ENCODE results near the gene MPV17L.
"Not testable (repeated sequence)": the region's sequence is repeated elsewhere in the genome, so short reads cannot be mapped to it uniquely, and the experiment has no call there.

The MPV17L gene

DNA sequence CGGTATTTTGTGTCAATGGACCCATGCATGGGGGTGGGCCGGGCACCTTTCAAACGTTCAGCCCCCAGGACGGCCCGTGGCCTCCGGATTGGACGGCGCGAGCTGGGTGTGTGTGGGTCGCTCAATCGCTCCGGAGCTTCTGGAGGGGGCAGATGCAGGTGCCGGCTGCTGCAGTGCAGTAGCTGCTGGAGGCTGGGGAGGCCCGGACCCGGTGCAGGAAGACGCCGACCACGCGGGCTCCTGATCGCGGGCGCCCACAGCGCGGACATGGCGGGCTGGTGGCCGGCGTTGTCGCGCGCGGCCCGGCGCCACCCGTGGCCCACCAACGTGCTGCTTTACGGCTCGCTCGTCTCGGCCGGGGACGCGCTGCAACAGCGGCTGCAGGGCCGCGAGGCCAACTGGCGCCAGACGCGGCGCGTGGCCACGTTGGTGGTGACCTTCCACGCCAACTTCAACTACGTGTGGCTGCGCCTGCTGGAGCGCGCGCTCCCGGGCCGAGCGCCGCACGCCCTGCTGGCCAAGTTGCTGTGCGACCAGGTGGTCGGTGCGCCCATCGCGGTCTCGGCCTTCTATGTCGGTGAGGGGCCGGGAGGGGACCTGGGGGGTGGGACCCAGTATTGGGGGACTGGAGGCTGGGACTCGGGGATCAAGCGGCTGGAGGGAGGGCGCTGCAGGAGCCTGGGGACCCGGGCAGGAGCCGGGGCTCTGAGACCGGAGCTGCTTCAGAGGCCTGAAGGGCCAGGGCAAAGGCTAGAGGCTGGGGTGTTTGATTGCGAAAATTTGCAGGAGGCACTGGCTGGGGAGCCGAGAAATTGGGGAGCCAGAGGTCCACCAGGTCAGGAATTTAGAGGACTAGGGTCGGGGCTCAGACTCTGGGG lies at the start of gene MPV17L:
TSS of gene MPV17L (plus strand) at position 124 of the 878 bp plus-strand sequence. CDS start at position 268, 144 bp downstream.
- not testable (repeated sequence) for DNase-seq (ENCODE audit: low read depth, low spot score)

DNA sequence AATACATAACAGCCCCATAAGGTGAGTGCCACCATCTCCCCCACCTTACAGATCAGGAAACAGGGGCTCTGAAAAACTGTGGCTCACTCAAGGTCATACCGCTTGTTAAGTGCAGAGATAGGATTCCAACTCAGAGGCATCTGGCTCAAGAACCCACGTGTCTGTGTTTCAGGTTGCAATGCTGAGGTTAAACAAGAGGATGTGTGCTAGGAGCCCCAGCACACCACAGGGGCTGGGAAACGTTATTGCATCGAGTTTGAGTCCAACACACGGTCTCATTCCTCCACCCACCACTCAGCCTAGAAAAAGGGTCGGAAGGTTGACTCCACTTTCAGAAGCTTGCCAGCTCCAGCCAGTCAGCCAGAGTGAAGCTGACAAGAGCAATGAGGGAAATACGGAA lies 46.8 kb upstream of the MPV17L start:
- not testable (repeated sequence) for DNase-seq (ENCODE audit: low read depth, low spot score)

DNA sequence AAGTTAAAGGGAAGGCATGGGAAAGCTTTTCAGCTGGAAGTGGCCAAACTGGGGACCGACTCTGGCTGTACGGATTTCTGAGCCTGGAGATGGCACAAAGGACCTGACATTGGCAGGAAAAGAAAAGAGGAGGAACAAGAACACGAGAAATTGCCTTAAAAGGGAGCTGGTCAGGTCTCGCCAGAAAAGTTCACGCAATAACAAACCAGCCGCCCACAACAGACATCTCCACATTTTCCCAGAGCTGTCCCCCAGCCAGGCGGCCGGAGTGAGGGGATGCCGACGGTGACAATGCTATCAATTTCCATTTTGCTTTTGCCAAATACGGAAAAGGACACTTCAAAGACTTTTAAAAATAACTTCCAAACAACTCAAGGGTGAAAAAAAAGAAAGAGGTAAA lies 44.3 kb upstream of the MPV17L start:
- not testable (repeated sequence) for DNase-seq (ENCODE audit: low read depth, low spot score)

GRCh38 chr16:15351745-15352144 lies 43.8 kb upstream of the MPV17L start:
- DNase-seq (ENCODE audit: low read depth, low spot score) = not testable (repeated sequence)

DNA sequence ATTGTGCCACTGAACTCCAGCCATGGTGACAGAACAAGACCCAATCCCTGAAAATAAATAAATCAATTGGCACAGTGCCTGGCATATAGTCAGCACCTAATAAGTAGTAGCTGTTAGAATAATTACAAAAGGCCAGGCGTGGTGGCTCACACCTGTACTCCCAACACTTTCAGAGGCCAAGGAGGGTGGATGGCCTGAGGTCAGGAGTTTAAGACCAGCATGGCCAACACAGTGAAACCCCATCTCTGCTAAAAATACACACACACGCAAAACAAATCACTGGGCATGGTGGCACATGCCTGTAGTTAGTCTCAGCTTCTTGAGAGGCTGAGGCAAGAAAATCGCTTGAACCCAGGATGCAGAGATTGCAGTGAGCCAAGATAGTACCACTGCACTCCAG lies 42.7 kb upstream of the MPV17L start:
- DNase-seq (ENCODE audit: low read depth, low spot score) = not testable (repeated sequence)

DNA sequence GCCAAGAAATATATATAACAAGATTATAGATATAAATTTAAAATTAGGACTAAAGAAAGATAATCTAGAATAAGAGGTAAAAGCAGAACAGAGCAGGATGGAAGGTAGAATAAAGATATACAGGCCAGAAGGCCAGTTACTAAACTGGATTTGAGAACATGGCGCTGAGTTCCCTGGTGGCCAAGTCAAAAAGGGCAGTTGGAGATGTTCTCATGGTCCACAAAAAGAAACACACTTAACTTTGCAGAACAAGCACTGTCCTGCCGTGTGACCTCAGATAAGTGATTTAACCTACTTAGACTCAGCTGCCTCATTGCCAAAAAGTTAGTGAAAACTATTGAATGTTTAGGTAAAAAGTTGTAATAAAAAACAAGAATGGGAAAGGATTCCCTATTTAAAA lies 40.7 kb upstream of the MPV17L start:
- not testable (repeated sequence) for DNase-seq (ENCODE audit: low read depth, low spot score)

- DNase-seq (ENCODE audit: low read depth, low spot score) = not testable (repeated sequence)
Measured at GRCh38 chr16:15357495-15357894, 38.1 kb upstream of the MPV17L start.

DNA sequence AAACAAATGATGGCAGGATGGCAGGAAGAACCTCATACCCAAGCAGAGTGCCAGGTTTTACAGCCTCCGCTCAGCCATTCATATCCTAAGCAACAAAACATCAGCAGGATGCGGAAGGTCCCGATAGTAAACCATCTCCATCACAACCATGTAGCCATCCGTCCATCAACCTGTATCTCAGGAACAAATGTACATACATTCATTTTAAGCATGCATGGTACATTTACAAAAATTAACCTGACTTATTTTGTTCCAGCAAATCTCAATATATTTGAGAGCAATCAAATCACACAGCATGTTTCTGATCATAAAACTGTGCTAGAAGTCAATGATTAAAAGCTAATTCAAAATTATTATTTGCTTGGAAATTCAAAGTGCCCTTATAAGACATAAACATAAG lies 17.4 kb upstream of the MPV17L start, which contains the start of gene NPIPA5:
TSS of gene NPIPA5 (minus strand) at position 101 of the 400 bp plus-strand sequence. CDS start at position 101, 0 bp downstream.
- not testable (repeated sequence) for DNase-seq (ENCODE audit: low read depth, low spot score)

- not testable (repeated sequence) for DNase-seq (ENCODE audit: low read depth, low spot score)
Measured at GRCh38 chr16:15382810-15383209, 12.7 kb upstream of the MPV17L start.

- not testable (repeated sequence) for DNase-seq (ENCODE audit: low read depth, low spot score)
Measured at GRCh38 chr16:15388060-15388459, 7.5 kb upstream of the MPV17L start.

DNA sequence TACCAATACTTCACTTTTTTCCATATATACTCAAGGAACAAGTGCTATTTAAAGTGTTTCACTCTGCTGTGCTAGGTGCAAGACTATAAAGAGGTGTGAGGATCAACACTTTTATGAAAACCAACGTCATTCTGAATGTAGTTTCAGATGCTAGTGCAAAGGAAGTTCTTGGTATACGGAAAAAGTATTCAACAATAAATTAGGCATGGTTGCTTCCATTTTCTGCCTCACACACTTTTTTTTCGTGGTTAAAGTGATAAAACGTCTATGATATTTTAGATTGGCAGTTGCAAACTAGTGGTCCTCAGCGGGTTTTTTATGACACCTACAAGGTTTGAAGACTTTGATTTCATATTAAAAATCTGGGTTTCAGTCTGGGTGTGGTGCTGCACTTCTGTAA lies 5.6 kb upstream of the MPV17L start:
- not testable (repeated sequence) for DNase-seq (ENCODE audit: low read depth, low spot score)

- not testable (repeated sequence) for DNase-seq (ENCODE audit: low read depth, low spot score)
Measured at GRCh38 chr16:15393025-15393424, 2.5 kb upstream of the MPV17L start.

DNA sequence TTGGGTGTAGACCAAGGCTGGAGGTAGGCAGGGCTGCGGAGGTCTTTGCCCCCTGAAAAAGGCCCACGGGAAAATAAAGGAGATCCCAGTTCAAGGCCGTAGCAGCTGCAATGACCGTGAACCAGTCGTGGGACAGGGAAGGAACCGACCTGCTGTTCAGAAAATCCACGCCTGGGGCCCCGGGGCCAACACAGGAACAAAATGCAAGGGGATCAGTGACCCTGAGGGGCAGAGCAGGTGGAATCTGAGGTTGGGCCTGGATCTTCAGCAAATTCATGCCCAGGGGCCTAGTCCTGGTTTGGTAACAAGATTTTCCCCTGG lies 915 bp downstream of the MPV17L start:
- not testable (repeated sequence) for DNase-seq (ENCODE audit: low read depth, low spot score)

DNA sequence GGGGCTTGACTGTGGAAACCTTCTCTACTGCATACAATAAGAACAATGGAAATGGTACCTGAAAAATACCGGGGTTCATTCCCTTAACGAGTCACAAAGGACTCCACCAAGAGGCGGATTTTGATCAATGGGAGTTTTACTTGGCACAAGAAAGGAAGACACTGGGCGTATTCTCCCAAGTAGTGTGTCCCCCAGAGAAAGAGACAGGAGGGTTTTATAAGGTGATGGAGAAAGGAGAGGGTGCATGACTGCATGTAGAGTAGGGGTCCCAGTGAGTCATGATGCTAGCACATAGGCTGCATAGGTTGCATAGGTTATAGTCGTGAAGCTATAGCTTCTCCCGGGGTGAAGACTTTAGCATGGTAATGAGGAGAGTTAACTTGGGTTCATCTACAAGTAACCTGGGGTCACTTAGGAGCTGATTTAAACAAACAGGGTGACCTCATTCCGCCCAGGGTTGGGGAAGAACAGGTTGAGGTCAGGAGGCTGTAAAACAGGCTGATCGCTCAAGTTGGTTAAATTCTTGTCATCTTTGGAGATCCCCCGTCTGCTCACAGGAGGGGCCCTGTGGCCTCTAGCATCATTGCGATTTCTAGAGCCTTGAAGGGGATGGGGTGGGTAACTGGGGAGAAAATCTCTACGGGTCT lies 1.5 kb downstream of the MPV17L start:
- DNase-seq (ENCODE audit: low read depth, low spot score) = no peak

- no peak for DNase-seq (ENCODE audit: low read depth, low spot score)
Measured at GRCh38 chr16:15398618-15399316, 3.2 kb downstream of the MPV17L start.

- no peak for DNase-seq (ENCODE audit: low read depth, low spot score)
Measured at GRCh38 chr16:15399317-15399716, 3.8 kb downstream of the MPV17L start.

DNA sequence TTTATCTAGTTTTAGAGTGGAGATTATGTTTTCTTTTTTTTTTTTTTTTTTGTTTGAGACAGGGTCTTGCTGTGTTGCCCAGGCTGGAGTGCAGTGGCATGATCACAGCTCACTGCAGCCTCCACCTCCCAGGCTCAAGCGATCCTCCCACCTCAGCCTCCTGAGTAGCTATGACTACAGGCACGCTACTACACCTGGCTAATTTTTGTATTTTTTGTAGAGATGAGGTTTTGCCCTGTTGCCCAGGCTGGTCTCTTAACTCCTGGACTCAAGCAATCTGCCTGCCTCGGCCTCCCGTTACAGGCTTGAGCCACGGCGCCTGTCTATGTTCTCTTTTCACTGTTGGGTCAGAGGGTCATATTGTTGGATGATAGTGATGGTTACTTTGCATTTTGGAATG lies 4.8 kb downstream of the MPV17L start:
- not testable (repeated sequence) for DNase-seq (ENCODE audit: low read depth, low spot score)

DNA sequence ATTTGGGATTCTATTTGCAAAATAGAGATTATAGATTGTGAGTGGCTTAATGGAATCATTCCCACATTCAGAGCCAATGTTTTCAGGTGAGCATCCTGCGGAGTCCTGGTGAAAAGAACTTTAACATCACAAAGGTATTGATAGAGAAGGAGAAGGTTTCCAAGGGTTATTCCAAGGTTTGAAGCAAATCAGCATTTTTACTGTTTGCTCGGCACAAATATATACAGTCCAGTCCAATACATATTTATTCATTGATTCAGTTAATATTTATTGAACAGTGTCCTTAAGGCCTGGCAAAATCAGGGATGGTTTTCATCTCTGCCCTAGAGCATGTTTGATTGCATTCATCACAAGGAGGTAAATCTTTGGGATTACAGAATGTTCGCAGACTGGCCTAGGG lies 6.4 kb downstream of the MPV17L start:
- no peak for DNase-seq (ENCODE audit: low read depth, low spot score)

DNA sequence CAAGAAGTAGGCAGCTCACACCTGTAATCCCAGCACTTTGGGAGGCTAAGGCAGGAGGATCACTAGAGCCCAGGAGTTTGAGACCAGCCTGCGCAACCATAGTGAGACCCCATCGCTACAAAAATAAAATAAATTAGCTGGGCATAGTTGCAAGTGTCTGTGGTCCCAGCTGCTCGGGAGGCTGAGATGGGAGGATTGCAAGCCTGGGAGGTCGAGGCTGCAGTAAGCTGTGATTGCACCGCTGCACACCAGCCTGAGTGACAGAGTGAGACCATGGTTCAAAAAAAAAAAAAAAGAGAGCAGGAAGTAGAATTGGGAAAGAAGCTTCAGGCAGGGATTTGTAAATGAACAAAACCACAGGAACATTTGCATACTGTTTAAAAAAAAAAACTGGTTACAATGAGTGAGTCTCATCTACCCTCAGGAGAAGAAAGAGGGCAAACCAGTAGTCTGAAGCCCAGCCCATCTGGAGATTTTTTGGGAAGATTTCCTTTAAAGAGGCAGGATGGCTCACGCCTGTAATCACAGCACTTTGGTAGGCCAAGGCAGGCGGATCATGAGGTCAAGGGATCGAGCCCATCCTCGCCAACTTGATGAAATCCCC lies 7.9 kb downstream of the MPV17L start:
- no peak for DNase-seq (ENCODE audit: low read depth, low spot score)

GRCh38 chr16:15404091-15404490 lies 8.5 kb downstream of the MPV17L start:
- not testable (repeated sequence) for DNase-seq (ENCODE audit: low read depth, low spot score)

DNA sequence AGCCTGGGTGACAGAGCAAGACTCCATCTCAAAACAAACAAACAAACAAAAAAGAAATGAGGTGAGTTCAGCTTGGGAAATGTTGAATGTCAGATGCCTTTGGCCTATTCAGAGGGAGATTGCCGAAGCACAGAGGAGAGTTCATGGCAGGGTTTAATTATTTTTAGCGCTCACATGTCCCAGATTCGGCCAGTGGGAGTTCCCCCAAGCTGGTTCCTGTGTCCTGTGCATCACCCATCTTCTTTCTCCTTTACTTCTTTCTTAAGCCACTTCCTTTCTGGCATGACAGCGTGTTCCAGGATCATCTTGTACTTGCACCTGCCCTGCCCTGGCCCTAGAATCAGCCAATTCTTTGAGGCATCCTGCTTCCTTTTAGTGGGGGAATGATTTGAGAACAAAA lies 9.2 kb downstream of the MPV17L start:
- DNase-seq (ENCODE audit: low read depth, low spot score) = no peak

DNA sequence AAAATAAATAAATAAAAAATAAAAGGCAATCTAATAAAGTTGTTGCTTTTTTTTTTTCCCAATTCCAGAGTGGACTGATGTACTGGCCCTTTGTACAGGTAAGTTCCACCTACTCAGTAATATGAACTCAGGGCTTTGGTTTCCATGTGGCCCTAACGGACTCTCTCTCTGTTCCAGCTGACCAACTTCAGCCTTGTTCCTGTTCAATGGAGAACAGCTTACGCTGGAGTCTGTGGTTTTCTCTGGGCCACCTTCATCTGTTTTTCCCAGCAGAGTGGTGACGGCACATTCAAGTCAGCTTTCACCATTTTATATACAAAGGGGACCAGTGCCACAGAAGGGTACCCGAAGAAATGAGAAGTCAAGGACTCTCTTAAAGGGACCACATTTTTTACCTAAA lies 12.2 kb downstream of the MPV17L start:
- not testable (repeated sequence) for DNase-seq (ENCODE audit: low read depth, low spot score)
